Measurements from ENCODE around the gene OR7A5.

OR7A5 gene

DNA sequence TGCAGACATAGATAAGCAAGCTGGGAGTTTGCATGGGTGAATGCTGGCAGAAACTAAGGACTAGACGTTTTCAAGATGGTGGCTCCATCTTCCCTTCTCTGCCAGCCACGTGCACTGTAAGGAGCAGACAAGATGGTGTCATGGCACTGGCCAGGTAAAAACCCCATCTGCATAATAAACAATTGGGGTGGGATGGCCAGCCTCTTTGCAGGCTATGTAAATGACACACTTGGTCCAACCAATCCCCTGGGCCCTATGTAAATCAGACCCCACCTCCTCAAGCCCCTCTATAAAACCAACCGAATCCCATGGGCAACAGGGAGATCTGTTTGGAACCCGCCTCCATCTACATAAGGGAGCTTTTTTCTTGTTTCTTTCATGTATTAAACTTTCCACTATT lies 2.4 kb upstream of the OR7A5 start:
- TF ChIP-seq, protein P1, sequence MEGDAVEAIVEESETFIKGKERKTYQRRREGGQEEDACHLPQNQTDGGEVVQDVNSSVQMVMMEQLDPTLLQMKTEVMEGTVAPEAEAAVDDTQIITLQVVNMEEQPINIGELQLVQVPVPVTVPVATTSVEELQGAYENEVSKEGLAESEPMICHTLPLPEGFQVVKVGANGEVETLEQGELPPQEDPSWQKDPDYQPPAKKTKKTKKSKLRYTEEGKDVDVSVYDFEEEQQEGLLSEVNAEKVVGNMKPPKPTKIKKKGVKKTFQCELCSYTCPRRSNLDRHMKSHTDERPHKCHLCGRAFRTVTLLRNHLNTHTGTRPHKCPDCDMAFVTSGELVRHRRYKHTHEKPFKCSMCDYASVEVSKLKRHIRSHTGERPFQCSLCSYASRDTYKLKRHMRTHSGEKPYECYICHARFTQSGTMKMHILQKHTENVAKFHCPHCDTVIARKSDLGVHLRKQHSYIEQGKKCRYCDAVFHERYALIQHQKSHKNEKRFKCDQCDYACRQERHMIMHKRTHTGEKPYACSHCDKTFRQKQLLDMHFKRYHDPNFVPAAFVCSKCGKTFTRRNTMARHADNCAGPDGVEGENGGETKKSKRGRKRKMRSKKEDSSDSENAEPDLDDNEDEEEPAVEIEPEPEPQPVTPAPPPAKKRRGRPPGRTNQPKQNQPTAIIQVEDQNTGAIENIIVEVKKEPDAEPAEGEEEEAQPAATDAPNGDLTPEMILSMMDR (IDR thresholded peaks at IDR 0.05; ENCODE audit: low read depth, low read length, missing control alignments) = no peak
- no peak for DNase-seq (ENCODE audit: low read depth)
- no peak overlapping the region for H3K4me3 ChIP-seq (ENCODE audit: low read depth, low read length)

DNA sequence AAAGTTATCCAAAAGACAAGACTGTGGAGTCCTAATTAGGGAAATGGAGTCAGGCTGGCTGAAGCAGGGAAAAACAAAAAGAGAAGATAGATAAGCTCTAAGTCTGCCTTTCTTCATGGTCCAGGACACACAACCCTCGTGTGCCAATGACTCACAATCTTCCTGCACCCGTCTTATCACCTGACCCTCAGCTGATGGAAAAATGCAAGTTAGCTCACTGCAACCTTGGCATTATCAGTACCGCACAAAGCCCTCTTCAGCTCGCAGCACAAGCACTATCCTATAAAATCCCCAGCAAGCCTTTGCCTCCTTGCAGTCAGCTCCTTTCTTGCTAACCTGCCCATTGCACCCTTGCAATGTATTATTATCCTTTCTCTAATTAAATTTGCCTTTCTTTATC lies 4.3 kb downstream of the OR7A5 start:
- H3K4me3 ChIP-seq (ENCODE audit: low read depth, low read length) = no peak overlapping the region
- no peak for DNase-seq (ENCODE audit: low read depth)
- TF ChIP-seq, protein P1 (IDR thresholded peaks at IDR 0.05; ENCODE audit: low read depth, low read length, missing control alignments) = no peak

DNA sequence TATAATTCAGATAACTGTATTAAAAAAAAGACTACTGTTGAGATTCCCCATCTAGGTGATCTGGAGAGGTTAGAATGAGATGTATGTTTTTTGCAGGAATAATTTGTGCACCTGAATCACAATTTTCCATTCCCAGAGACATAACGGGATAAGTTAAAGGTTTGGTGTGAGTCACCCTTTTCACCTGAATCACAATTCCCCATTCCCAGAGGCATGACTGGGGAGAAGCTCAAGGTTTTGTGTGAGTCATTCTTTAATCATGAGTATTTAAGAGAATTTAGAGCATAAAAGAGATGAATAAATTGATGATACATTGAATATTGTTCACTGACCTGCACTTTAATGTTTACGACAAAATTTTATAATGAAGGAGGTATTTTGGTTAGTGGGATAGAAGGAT lies 9.0 kb downstream of the OR7A5 start:
- no peak overlapping the region for H3K4me3 ChIP-seq (ENCODE audit: low read depth, low read length)
- no peak for DNase-seq (ENCODE audit: low read depth)
- TF ChIP-seq, protein P1 (IDR thresholded peaks at IDR 0.05; ENCODE audit: low read depth, low read length, missing control alignments) = no peak

DNA sequence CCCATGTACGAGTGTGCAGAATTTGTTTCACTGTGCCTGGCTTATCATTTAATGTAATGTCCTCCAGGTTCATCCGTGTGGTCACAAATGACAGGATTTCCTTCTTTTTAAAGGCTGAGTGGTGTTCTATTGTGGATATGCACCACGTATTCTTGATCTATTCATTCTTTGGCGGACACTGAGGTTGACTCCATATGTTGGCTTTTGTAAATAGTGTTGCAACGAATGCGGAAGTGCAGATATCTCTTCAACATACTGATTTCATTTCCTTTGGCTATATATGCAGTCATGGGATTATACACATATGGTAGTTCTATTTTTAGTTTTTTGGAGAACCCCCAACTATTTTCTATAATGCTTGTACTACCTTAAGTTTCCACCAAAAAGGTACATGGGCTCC lies 13.0 kb downstream of the OR7A5 start:
- H3K4me3 ChIP-seq (ENCODE audit: low read depth, low read length) = no peak overlapping the region
- DNase-seq (ENCODE audit: low read depth) = no peak
- TF ChIP-seq, protein P1 (IDR thresholded peaks at IDR 0.05; ENCODE audit: low read depth, low read length, missing control alignments) = no peak

DNA sequence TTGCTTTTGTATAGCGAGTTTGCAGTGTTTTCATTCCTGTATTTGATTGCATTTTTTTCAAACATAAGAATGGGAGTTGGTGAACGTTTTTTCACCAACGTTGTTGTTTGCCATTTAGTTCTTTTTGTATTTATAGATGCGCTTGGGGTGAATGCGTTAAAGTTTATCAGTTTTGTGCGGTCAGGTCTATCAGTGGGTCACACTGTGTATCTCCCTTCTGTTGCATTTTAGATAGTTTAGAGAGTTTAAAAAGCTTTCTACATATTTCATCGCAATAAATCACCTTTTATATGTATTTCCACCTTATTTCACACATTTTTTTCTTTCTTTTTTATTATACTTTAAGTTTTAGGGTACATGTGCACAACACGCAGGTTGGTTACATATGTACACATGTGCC lies 16.4 kb downstream of the OR7A5 start:
- no peak overlapping the region for H3K4me3 ChIP-seq (ENCODE audit: low read depth, low read length)
- DNase-seq (ENCODE audit: low read depth) = no peak
- TF ChIP-seq, protein P1 (IDR thresholded peaks at IDR 0.05; ENCODE audit: low read depth, low read length, missing control alignments) = no peak

DNA sequence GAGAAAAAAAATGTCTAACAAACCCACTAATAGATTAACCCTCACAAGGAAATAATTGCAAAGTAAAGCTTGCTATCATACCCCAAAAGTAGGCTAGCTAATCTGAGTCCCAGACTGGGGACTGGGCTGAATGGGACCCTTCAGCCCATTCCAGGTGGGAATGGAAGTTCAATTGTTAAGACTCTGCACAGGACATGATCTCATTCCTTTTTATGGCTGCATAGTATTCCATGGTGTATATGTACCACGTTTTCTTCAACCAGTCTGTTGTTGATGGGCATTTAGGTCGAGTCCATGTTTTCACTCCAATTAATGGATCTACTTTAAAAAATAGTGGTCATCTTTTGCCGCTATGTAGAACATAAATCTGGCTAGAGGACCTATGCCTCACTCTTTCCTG lies 17.9 kb downstream of the OR7A5 start:
- TF ChIP-seq, protein P1 (IDR thresholded peaks at IDR 0.05; ENCODE audit: low read depth, low read length, missing control alignments) = no peak
- DNase-seq (ENCODE audit: low read depth) = no peak
- H3K4me3 ChIP-seq (ENCODE audit: low read depth, low read length) = no peak overlapping the region

DNA sequence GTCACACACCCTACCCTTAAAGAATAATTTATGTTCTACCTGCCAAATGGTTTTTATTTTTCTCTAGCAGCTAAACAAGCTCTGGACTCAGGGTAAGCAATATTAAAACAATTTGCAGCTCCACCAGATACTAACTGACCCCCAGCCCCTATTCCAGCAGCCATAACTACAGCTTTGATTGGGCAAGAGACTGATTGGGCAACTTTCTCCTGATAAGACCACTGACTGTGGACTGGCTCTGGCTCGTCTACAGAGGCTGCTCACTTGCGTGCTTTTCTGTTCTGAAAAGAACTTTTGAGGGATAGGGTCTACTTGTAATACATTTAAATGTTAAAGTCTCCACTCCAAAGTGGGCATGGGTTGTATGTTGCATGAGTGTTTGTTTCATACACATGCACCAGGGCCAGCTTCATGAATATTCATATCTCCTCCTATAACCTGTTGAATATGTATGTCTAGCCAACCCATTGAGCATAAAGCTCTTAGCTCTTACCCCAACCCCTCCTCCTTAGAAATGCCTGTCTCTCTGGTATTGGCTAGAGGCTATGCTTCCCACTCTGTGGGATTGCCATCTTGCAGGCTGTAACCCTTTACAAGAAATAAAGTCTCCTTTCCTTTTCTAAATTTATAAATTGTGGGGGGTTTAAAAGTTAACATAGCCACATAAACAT lies 19.9 kb downstream of the OR7A5 start:
- DNase-seq (ENCODE audit: low read depth) = no peak
- no peak overlapping the region for H3K4me3 ChIP-seq (ENCODE audit: low read depth, low read length)
- TF ChIP-seq, protein P1 (IDR thresholded peaks at IDR 0.05; ENCODE audit: low read depth, low read length, missing control alignments) = no peak

Data from GM12864 (cell line).